SK-MEL-5 (cell line): ENCODE results near the gene CDC42SE1. TPM values are rescaled to one million over a fixed set of nuclear protein-coding genes. Genes with fewer than 3 reads are reported as not detected.

ENCODE experiments used
- small RNA-seq, 2 experiments: library from RNA; depleted of rRNA; stranded (forward); fragments of <200 nt; gene quantifications; one replicate each; pipeline ENCODE3, GENCODE V24; 2014
- total RNA-seq: library from RNA; depleted of rRNA; stranded (reverse); fragments of >200 nt; shearing (Covaris generic); gene quantifications from 2 replicates; pipeline ENCODE4 v1.2.3, GENCODE V29; 2014; rRNA removed

The CDC42SE1 gene
- total RNA-seq, 1 experiment from 2014 or later = 95.8 TPM

Small RNA genes within 50 kb of the gene (small RNA-seq; reads per million reads assigned to genes)
- 0 reads per million in 2 experiments for gene RNU6-884P

Other genes starting within 250 kb of the CDC42SE1 start
- 21.6 and 21.9 TPM in 2 replicates for gene ARNT, start 183.0 kb downstream of the CDC42SE1 start, total RNA-seq
- gene CTXND2, start 172.5 kb downstream of the CDC42SE1 start, total RNA-seq = not detected in 2 replicates
- 46.9 and 49.3 TPM in 2 replicates for gene SETDB1, start 133.3 kb downstream of the CDC42SE1 start, total RNA-seq
- gene CERS2, start 84.8 kb downstream of the CDC42SE1 start, total RNA-seq = 133 and 162 TPM in 2 replicates
- 0.48 and 1.1 TPM in 2 replicates for gene ANXA9, start 77.3 kb downstream of the CDC42SE1 start, total RNA-seq
- 11.3 and 13.6 TPM in 2 replicates for gene MINDY1, start 52.7 kb downstream of the CDC42SE1 start, total RNA-seq
- 13.9 and 16.2 TPM in 2 replicates for gene PRUNE1, start 51.2 kb downstream of the CDC42SE1 start, total RNA-seq
- 0.11 and 0.16 TPM in 2 replicates for gene BNIPL, start 23.0 kb downstream of the CDC42SE1 start, total RNA-seq
- 16.0 and 17.9 TPM in 2 replicates for gene C1orf56, start 11.9 kb downstream of the CDC42SE1 start, total RNA-seq
- 3.5 and 3.6 TPM in 2 replicates for gene MLLT11, start 775 bp upstream of the CDC42SE1 start, total RNA-seq
- 6.7 and 8.1 TPM in 2 replicates for gene GABPB2, start 11.1 kb upstream of the CDC42SE1 start, total RNA-seq
- 0.53 and 1.1 TPM in 2 replicates for gene SEMA6C, start 87.0 kb upstream of the CDC42SE1 start, total RNA-seq
- gene TNFAIP8L2, start 97.0 kb upstream of the CDC42SE1 start, total RNA-seq = not detected in 2 replicates
- 17.7 and 22.1 TPM in 2 replicates for gene LYSMD1, start 106.3 kb upstream of the CDC42SE1 start, total RNA-seq
- 90.9 and 110 TPM in 2 replicates for gene SCNM1, start 106.5 kb upstream of the CDC42SE1 start, total RNA-seq
- gene TMOD4, start 116.4 kb upstream of the CDC42SE1 start, total RNA-seq = 0.80 and 1.2 TPM in 2 replicates
- gene VPS72, start 130.6 kb upstream of the CDC42SE1 start, total RNA-seq = 116 and 133 TPM in 2 replicates
- 54.5 and 57.0 TPM in 2 replicates for gene PIP5K1A, start 138.9 kb upstream of the CDC42SE1 start, total RNA-seq
- 370 and 398 TPM in 2 replicates for gene PSMD4, start 195.1 kb upstream of the CDC42SE1 start, total RNA-seq
- gene ZNF687, start 222.7 kb upstream of the CDC42SE1 start, total RNA-seq = 29.0 and 31.0 TPM in 2 replicates